PC-9 (cell line): ENCODE measurements around the gene POU6F2. TPM values are rescaled to one million over a fixed set of nuclear protein-coding genes. Genes with fewer than 3 reads are reported as not detected.

Experiments
- BruUV-seq: library from RNA; stranded (reverse); fragments of 400-500 nt; replicated peaks from 2 replicates; lab custom pipeline; 2021; lab: Mats Ljungman, UMichigan
- CTCF ChIA-PET: fragments of 300-600 bp; sonication (Branson Sonifier 250); formaldehyde crosslinking; loops from one replicate; lab custom pipeline; 2022; ENCODE audit warnings: antibody characterized with exemption; lab: Charles Lee
- POLR2A ChIA-PET: fragments of 300-600 bp; sonication (Branson Sonifier 250); formaldehyde crosslinking; loops from one replicate; lab custom pipeline; 2022; ENCODE audit warnings: antibody characterized with exemption; ENCODE audit not compliant: unreplicated experiment; lab: Charles Lee
- DNase-seq, 2 experiments: peaks; one replicate each; pipeline versions ENCODE4 v3.0.0 to v3.0.0-alpha.2; 2015 to 2022; ENCODE audit warnings: mixed read lengths in 1 of 2
- H2AFZ ChIP-seq: fragments of 200-600 bp; sonication (generic); 2 replicates; pipeline ENCODE4 v1.8.1; 2017; ENCODE audit warnings: antibody characterized with exemption
- H3F3A ChIP-seq: fragments of 200-600 bp; sonication (generic); 2 replicates; pipeline ENCODE4 v1.8.1; 2017; ENCODE audit warnings: antibody characterized with exemption, mild to moderate bottlenecking, low read depth; ENCODE audit not compliant: insufficient read depth
- H3K27ac ChIP-seq: fragments of 200-600 bp; sonication (generic); 2 replicates; pipeline ENCODE4 v1.6.1; 2016; ENCODE audit warnings: mixed run types
- H3K27me3 ChIP-seq: fragments of 200-600 bp; sonication (generic); 2 replicates; pipeline ENCODE4 v1.6.1; 2016; ENCODE audit warnings: low read depth, mixed run types; ENCODE audit not compliant: insufficient read depth
- H3K36me3 ChIP-seq: fragments of 200-600 bp; sonication (generic); 2 replicates; pipeline ENCODE4 v1.6.1; 2016; ENCODE audit warnings: low read depth, mixed run types
- H3K4me1 ChIP-seq: fragments of 200-600 bp; sonication (generic); replicated peaks from 2 replicates; pipeline ENCODE4 v1.6.1; 2016; ENCODE audit warnings: mixed run types; ENCODE audit not compliant: insufficient read depth
- H3K4me2 ChIP-seq: fragments of 200-600 bp; sonication (generic); 2 replicates; pipeline ENCODE4 v1.6.1; 2017; ENCODE audit warnings: mixed run types
- H3K4me3 ChIP-seq: fragments of 200-600 bp; sonication (generic); 2 replicates; pipeline ENCODE4 v1.6.1; 2016; ENCODE audit warnings: mixed run types
- H3K79me2 ChIP-seq: fragments of 200-600 bp; sonication (generic); 2 replicates; pipeline ENCODE4 v1.6.1; 2017; ENCODE audit warnings: low read depth, mixed run types
- H3K9me2 ChIP-seq: fragments of 200-600 bp; sonication (generic); 2 replicates; pipeline ENCODE4 v1.8.1; 2017; ENCODE audit warnings: mild to moderate bottlenecking; ENCODE audit not compliant: insufficient read depth
- H3K9me3 ChIP-seq: fragments of 200-600 bp; sonication (generic); 2 replicates; pipeline ENCODE4 v1.8.1; 2016; ENCODE audit warnings: low read depth; ENCODE audit not compliant: insufficient read depth
- H4K20me1 ChIP-seq: fragments of 200-600 bp; sonication (generic); 2 replicates; pipeline ENCODE4 v1.8.1; 2017; ENCODE audit not compliant: insufficient read depth
- EZH2 ChIP-seq: fragments of 200-600 bp; sonication (generic); IDR thresholded peaks from 2 replicates; pipeline ENCODE4 v1.8.0; 2017; ENCODE audit warnings: antibody characterized with exemption, low read depth
- intact Hi-C: fragments of 100-400 bp; cut with micrococcal nuclease; formaldehyde crosslinking; loops from one replicate; pipeline ENCODE4 v1.10.0; 2022; ENCODE audit not compliant: unreplicated experiment
- total RNA-seq: library from RNA; stranded (reverse); gene quantifications from 2 replicates; pipeline ENCODE4 v1.2.3, GENCODE V29; 2021
- TF ChIP-seq, protein P1 (sequence below): fragments of 200-600 bp; sonication (generic); conservative IDR thresholded peaks from 2 replicates; pipeline ENCODE4 v1.6.1; 2017; ENCODE audit warnings: mixed run types, antibody characterized with exemption, mild to moderate bottlenecking, moderate library complexity

Gene POU6F2
- total RNA-seq, 1 experiment from 2014 or later = not detected

DNA sequence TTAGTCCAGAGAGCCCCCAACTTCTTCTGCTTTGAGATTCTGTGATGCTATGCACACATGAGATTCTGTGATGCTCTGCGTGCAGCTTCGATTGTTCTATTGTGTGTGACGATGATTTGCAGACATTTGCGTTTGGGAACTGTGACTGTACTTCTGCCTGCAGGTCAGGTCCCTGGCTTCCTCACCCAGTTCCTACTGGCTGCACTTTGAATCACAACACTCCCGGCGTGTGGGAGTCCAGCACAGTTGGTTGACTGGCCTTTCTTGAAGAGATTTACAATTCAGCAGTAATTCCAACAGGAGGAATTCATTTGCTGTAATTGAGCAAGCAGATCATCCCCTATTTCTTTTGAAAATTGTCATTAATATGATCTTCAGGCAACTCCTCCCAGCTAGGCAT, 336.3 kb downstream of the POU6F2 start:
- Histone ChIP-seq H2AFZ (no peak overlapping the region), H3K4me2 (no peak overlapping the region), H3K27me3 (peaks cover 68% of the 10 kb centered on the region), H3K9me2 (no peaks in the 10 kb centered on the region), H3K4me1 (no peaks in the 10 kb centered on the region), H4K20me1 (no peaks in the 10 kb centered on the region), H3K9me3 (no peaks in the 10 kb centered on the region), H3K79me2 (no peaks in the 10 kb centered on the region), H3F3A (no peaks in the 10 kb centered on the region), H3K36me3 (no peaks in the 10 kb centered on the region), H3K27ac (no peak overlapping the region), H3K4me3 (no peak overlapping the region)
- intact Hi-C loops = no loop called here
- no TSS peak for BruUV-seq
- ChIA-PET CTCF (no interaction called here), POLR2A (no interaction called here)
- no peak for TF ChIP-seq EZH2
- TF ChIP-seq, protein P1, sequence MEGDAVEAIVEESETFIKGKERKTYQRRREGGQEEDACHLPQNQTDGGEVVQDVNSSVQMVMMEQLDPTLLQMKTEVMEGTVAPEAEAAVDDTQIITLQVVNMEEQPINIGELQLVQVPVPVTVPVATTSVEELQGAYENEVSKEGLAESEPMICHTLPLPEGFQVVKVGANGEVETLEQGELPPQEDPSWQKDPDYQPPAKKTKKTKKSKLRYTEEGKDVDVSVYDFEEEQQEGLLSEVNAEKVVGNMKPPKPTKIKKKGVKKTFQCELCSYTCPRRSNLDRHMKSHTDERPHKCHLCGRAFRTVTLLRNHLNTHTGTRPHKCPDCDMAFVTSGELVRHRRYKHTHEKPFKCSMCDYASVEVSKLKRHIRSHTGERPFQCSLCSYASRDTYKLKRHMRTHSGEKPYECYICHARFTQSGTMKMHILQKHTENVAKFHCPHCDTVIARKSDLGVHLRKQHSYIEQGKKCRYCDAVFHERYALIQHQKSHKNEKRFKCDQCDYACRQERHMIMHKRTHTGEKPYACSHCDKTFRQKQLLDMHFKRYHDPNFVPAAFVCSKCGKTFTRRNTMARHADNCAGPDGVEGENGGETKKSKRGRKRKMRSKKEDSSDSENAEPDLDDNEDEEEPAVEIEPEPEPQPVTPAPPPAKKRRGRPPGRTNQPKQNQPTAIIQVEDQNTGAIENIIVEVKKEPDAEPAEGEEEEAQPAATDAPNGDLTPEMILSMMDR = no peak
- no peak for DNase-seq

DNA sequence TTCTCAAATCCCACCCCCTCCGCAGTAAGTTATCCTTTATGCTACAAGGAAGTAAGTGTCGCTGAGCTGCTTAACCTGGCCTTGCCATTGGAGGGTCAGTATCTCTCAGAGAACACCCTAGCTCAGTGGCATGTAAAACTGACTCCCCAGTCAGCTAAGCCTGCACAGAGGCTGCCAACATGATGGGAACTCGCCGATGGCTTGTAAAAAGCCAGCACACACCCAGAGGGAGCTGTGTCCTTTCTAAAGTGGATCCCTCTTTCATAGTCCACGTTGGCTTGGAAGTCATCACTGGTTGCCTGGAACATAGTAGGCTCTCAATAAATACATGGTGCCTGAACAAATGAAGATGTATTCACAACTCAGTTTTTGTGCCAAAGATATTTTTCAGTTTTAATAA, 339.4 kb downstream of the POU6F2 start:
- ChIA-PET POLR2A (no interaction called here), CTCF (no interaction called here)
- Histone ChIP-seq H3K27ac (no peak overlapping the region), H4K20me1 (no peaks in the 10 kb centered on the region; the same call in 1 of the 2 replicates), H3F3A (no peaks in the 10 kb centered on the region), H3K36me3 (no peaks in the 10 kb centered on the region), H3K4me1 (no peaks in the 10 kb centered on the region), H3K27me3 (peaks cover 36% of the 10 kb centered on the region), H2AFZ (no peak overlapping the region), H3K9me2 (no peaks in the 10 kb centered on the region), H3K4me2 (no peak overlapping the region), H3K79me2 (no peaks in the 10 kb centered on the region), H3K4me3 (no peak overlapping the region), H3K9me3 (no peaks in the 10 kb centered on the region)
- no peak for DNase-seq
- no TSS peak for BruUV-seq
- TF ChIP-seq, protein P1 = no peak
- TF ChIP-seq EZH2 = no peak
- intact Hi-C loops = no loop called here

DNA sequence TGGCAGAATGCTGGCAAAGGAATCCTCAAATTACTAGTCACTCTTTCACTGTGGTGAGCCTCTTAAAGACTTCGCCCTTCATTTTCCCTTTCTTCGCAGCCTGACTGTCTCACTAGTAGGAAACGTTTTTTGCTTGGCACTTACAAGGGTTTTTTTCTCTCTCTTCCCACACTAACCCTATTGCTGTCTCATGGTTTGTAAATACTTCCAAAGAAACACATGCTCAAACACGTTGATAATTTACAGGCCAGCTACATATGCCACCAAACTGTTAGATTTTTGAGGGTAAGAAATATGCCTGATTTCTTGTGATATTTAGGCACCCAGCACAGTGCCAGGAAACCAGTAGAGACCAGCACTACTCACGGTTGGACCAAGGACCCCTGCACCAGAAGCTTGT, 340.2 kb downstream of the POU6F2 start:
- no peaks in the 10 kb centered on the region for H3K9me3 ChIP-seq
- H3F3A ChIP-seq = no peaks in the 10 kb centered on the region
- POLR2A ChIA-PET = no interaction called here
- intact Hi-C loops = no loop called here
- H3K36me3 ChIP-seq = no peaks in the 10 kb centered on the region
- no peaks in the 10 kb centered on the region for H3K79me2 ChIP-seq
- H3K27me3 ChIP-seq = peaks cover 28% of the 10 kb centered on the region
- no peak overlapping the region for H3K27ac ChIP-seq
- no peak for TF ChIP-seq EZH2
- TF ChIP-seq, protein P1 = no peak
- CTCF ChIA-PET = no interaction called here
- H3K9me2 ChIP-seq = no peaks in the 10 kb centered on the region
- no peaks in the 10 kb centered on the region; the same call in 1 of the 2 replicates for H4K20me1 ChIP-seq
- no peak overlapping the region for H3K4me2 ChIP-seq
- DNase-seq = no peak
- BruUV-seq = no TSS peak
- no peak overlapping the region for H2AFZ ChIP-seq
- no peak overlapping the region for H3K4me3 ChIP-seq
- H3K4me1 ChIP-seq = no peaks in the 10 kb centered on the region
